CD14-positive monocyte (primary cell): ENCODE results near the gene VSIR. TPM values are rescaled to one million over a fixed set of nuclear protein-coding genes. Genes with fewer than 3 reads are reported as not detected.

ENCODE experiments used
- DNase-seq, 3 donors: peaks; one replicate each; pipeline ENCODE4 v3.0.0-alpha.2; 2011 to 2022
- H2AFZ ChIP-seq: 2 replicates; pipeline ENCODE4 v1.6.0; 2012; ENCODE audit warnings: mild to moderate bottlenecking, low read depth, low read length, inconsistent platforms; ENCODE audit not compliant: insufficient read depth, poor library complexity, severe bottlenecking
- H3K27ac ChIP-seq, 2 donors: 1 replicate in 1 of 2; 2 replicates in 1 of 2; pipeline ENCODE4 v1.5.1; 2012 to 2013; ENCODE audit warnings: low read length in 2 of 2, control low read depth in 1 of 2, inconsistent platforms in 1 of 2, low read depth in 1 of 2, mild to moderate bottlenecking in 1 of 2
- H3K27me3 ChIP-seq, 2 donors: one replicate each; pipeline versions ENCODE4 v1.6.0 to v1.6.1; 2011 to 2013; ENCODE audit warnings: low read length in 2 of 2; ENCODE audit not compliant: control insufficient read depth in 2 of 2, insufficient read depth in 2 of 2
- H3K36me3 ChIP-seq, 2 donors: replicated peaks in 1 of 2; 1 replicate in 1 of 2; 2 replicates in 1 of 2; pipeline versions ENCODE4 v1.5.1 to v1.6.1; 2012 to 2013; ENCODE audit warnings: low read length in 2 of 2, control low read depth in 1 of 2, inconsistent platforms in 1 of 2, mild to moderate bottlenecking in 1 of 2; ENCODE audit not compliant: insufficient read depth in 2 of 2, control insufficient read depth in 1 of 2
- H3K4me1 ChIP-seq, 2 donors: 1 replicate in 1 of 2; 2 replicates in 1 of 2; pipeline versions ENCODE4 v1.5.1 to v1.6.1; 2012 to 2013; ENCODE audit warnings: low read length in 2 of 2, control low read depth in 1 of 2, inconsistent platforms in 1 of 2, mild to moderate bottlenecking in 1 of 2, moderate library complexity in 1 of 2; ENCODE audit not compliant: insufficient read depth in 2 of 2, control insufficient read depth in 1 of 2
- H3K4me2 ChIP-seq: replicated peaks from 2 replicates; pipeline ENCODE3; 2012; ENCODE audit warnings: low read length, moderate library complexity, mild to moderate bottlenecking; ENCODE audit not compliant: poor library complexity, severe bottlenecking; ENCODE audit errors: extremely low read depth
- H3K4me3 ChIP-seq, 3 experiments: fragments of 200-600 bp in 1 of 3; sonication (generic) in 1 of 3; replicated peaks in 1 of 3; 1 replicate in 2 of 3; 2 replicates in 1 of 3; pipeline ENCODE4 v1.5.1; 2011 to 2013; ENCODE audit warnings: low read length in 3 of 3, mild to moderate bottlenecking in 3 of 3, control low read depth in 2 of 3, low read depth in 2 of 3, inconsistent platforms in 1 of 3, moderate library complexity in 1 of 3
- H3K79me2 ChIP-seq: 2 replicates; pipeline ENCODE4 v1.6.0; 2012; ENCODE audit warnings: mild to moderate bottlenecking, control low read depth, inconsistent platforms, low read length, moderate library complexity; ENCODE audit not compliant: insufficient read depth
- H3K9ac ChIP-seq: 2 replicates; pipeline ENCODE4 v1.6.0; 2017; ENCODE audit warnings: low read length, mild to moderate bottlenecking; ENCODE audit not compliant: insufficient read depth, poor library complexity, severe bottlenecking
- H3K9me3 ChIP-seq, 2 donors: replicated peaks in 1 of 2; 1 replicate in 1 of 2; 2 replicates in 1 of 2; pipeline versions ENCODE4 v1.5.1 to v1.6.1; 2012 to 2013; ENCODE audit warnings: low read length in 2 of 2, control low read depth in 1 of 2; ENCODE audit not compliant: control insufficient read depth in 1 of 2, insufficient read depth in 1 of 2
- H4K20me1 ChIP-seq: 2 replicates; pipeline ENCODE4 v1.6.0; 2012; ENCODE audit warnings: mild to moderate bottlenecking, low read length, control low read depth, moderate library complexity; ENCODE audit not compliant: insufficient read depth
- H3K27ac Mint-ChIP-seq, 7 donors: one replicate each; pipeline ENCODE4 v1.8.0; 2020; ENCODE audit warnings: mild to moderate bottlenecking in 7 of 7, mixed read lengths in 7 of 7, moderate library complexity in 6 of 7, inconsistent platforms in 2 of 7
- H3K27me3 Mint-ChIP-seq, 3 donors: one replicate each; pipeline ENCODE4 v1.8.0; 2021 to 2022; ENCODE audit warnings: low read depth in 3 of 3, mild to moderate bottlenecking in 3 of 3, mixed read lengths in 3 of 3, moderate library complexity in 3 of 3, inconsistent platforms in 1 of 3
- H3K36me3 Mint-ChIP-seq, 2 donors: one replicate each; pipeline ENCODE4 v1.8.0; 2020; ENCODE audit warnings: mixed read lengths in 2 of 2, inconsistent platforms in 1 of 2, mild to moderate bottlenecking in 1 of 2
- H3K4me1 Mint-ChIP-seq: one replicate; pipeline ENCODE4 v1.8.0; 2020; ENCODE audit warnings: mild to moderate bottlenecking, mixed read lengths
- H3K4me3 Mint-ChIP-seq, 2 donors: one replicate each; pipeline ENCODE4 v1.8.0; 2020; ENCODE audit warnings: mild to moderate bottlenecking in 2 of 2, mixed read lengths in 2 of 2, moderate library complexity in 1 of 2
- H3K9me3 Mint-ChIP-seq, 7 donors: one replicate each; pipeline ENCODE4 v1.8.0; 2020 to 2022; ENCODE audit warnings: mixed read lengths in 7 of 7, mild to moderate bottlenecking in 6 of 7, moderate library complexity in 6 of 7, inconsistent platforms in 2 of 7
- WGBS: methylation state at CpG from one replicate; pipeline ENCODE4 v1.1.5; 2013; ENCODE audit warnings: missing lambda C conversion rate; ENCODE audit not compliant: insufficient coverage; 5-methylcytosine and 5-hydroxymethylcytosine counted together
- intact Hi-C, 2 donors: fragments of 100-400 bp; cut with micrococcal nuclease; formaldehyde crosslinking; loops; one replicate each; pipeline versions ENCODE4 v1.15.0 to v1.15.1; 2023
- polyA plus RNA-seq, 3 donors: library from polyadenylated mRNA; depleted of rRNA in 1 of 3; unstranded in 2 of 3; stranded (reverse) in 1 of 3; fragments of 300-500 nt in 2 of 3; fragments of >200 nt in 1 of 3; fragmentation: Illumina TruSeq in 2 of 3; gene quantifications; 1 replicate in 2 of 3; 2 replicates in 1 of 3; pipeline ENCODE4 v1.2.3, GENCODE V29; 2012 to 2021
- TF ChIP-seq, protein P1 (sequence below): fragments of 200-600 bp; IDR thresholded peaks from one replicate; pipeline ENCODE4 v1.8.0; 2022; ENCODE audit warnings: antibody characterized with exemption, mild to moderate bottlenecking

Gene VSIR
- polyA plus RNA-seq, 3 donors: 635 to 1,133 (median 801) TPM

DNA sequence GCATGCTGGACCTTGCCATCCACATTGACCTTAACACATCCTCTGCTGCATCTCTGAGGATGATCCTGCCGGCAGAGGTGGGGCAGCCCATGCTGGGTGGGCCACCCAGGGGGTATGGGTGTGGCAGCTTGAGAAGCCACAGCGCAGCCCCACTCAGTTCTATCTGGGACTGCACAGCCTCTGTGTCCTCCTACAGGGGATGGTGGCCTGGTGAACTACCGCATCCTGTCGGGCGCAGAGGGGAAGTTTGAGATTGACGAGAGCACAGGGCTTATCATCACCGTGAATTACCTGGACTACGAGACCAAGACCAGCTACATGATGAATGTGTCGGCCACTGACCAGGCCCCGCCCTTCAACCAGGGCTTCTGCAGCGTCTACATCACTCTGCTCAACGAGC lies 41.5 kb downstream of the VSIR start:
- TF ChIP-seq, protein P1, sequence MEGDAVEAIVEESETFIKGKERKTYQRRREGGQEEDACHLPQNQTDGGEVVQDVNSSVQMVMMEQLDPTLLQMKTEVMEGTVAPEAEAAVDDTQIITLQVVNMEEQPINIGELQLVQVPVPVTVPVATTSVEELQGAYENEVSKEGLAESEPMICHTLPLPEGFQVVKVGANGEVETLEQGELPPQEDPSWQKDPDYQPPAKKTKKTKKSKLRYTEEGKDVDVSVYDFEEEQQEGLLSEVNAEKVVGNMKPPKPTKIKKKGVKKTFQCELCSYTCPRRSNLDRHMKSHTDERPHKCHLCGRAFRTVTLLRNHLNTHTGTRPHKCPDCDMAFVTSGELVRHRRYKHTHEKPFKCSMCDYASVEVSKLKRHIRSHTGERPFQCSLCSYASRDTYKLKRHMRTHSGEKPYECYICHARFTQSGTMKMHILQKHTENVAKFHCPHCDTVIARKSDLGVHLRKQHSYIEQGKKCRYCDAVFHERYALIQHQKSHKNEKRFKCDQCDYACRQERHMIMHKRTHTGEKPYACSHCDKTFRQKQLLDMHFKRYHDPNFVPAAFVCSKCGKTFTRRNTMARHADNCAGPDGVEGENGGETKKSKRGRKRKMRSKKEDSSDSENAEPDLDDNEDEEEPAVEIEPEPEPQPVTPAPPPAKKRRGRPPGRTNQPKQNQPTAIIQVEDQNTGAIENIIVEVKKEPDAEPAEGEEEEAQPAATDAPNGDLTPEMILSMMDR: no peak
- peaks cover 92% of the 10 kb centered on the region for H3K4me1 Mint-ChIP-seq
- Histone ChIP-seq H4K20me1 (no peaks in the 10 kb centered on the region), H3K36me3 (peaks cover 11 to 37% of the 10 kb centered on the region in 2 donors), H3K27me3 (no peaks in the 10 kb centered on the region), H3K4me2 (no peak overlapping the region), H3K4me3 (no peak overlapping the region), H3K4me1 (peaks cover 78 to 88% of the 10 kb centered on the region in 2 donors), H3K79me2 (peaks cover 5% of the 10 kb centered on the region), H3K9ac (no peak overlapping the region), H3K27ac (no peak overlapping the region), H2AFZ (no peak overlapping the region), H3K9me3 (no peaks in the 10 kb centered on the region)
- peaks cover 27 to 47% of the 10 kb centered on the region in 2 donors for H3K36me3 Mint-ChIP-seq
- H3K27me3 Mint-ChIP-seq: peaks cover 0 to 2% (median 0%) of the 10 kb centered on the region in 3 donors
- H3K9me3 Mint-ChIP-seq: peaks cover 0 to 4% (median 0%) of the 10 kb centered on the region in 7 donors
- intact Hi-C loops: no loop called here
- no peak overlapping the region for H3K4me3 Mint-ChIP-seq
- no peak for DNase-seq
- 85% methylated on average over 11 of the region's 12 CpGs for WGBS
- no peak overlapping the region for H3K27ac Mint-ChIP-seq

DNA sequence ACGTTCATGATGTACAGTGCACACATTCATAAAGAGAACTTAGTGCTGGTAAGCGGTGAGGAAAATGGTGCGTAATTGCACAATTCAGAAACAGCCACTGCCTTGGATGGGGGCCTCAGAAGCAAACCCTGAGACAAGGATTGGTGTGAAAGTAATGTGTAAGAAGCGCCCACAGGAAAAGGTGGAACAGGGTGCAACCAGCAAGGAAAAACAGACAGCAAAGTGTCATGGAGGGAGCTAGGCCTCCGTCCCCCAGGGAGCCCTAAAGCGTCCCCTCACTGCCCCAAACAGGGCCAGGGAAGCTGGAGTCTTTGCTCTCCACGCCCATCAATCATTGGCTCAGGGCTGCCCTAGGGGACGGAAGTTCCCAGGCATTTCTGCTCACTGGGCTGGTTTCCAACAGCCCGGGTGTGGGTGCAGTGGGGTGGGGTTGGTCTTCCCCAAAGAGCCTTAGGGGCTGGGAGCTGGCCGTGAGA lies 44.1 kb downstream of the VSIR start:
- H3K4me3 ChIP-seq: peak overlapping the region in 1 of 3 experiments; percentile 39
- intact Hi-C loops: loop anchor here (2.0 to 5.0 kb wide), 3 partner anchors 38 to 83 kb away; no protein-coding TSS in a partner anchor
- peak overlapping the region; percentile 92 to 99 (median 97) for H3K27ac Mint-ChIP-seq

More for the DNA sequence above, 44.1 kb downstream of the VSIR start:
- peak overlapping the region; percentile 90 to 94 for H3K27ac ChIP-seq
- peak in 2 of 3 donors; percentile 65 to 74 for DNase-seq
- peaks cover 0 to 4% (median 0%) of the 10 kb centered on the region in 7 donors for H3K9me3 Mint-ChIP-seq
- H3K36me3 Mint-ChIP-seq: peaks cover 36 to 49% of the 10 kb centered on the region in 2 donors
- 0% methylated on average over 4 of the region's 10 CpGs for WGBS
- H3K9me3 ChIP-seq: no peaks in the 10 kb centered on the region
- TF ChIP-seq, protein P1: no peak
- no peaks in the 10 kb centered on the region for H3K27me3 ChIP-seq
- peaks cover 91% of the 10 kb centered on the region for H3K4me1 Mint-ChIP-seq
- peaks cover 77 to 88% of the 10 kb centered on the region in 2 donors for H3K4me1 ChIP-seq
- peak overlapping the region; percentile 62 for H3K9ac ChIP-seq
- no peaks in the 10 kb centered on the region for H4K20me1 ChIP-seq
- peak overlapping the region; percentile 51 for H3K4me2 ChIP-seq
- peaks cover 22% of the 10 kb centered on the region for H3K79me2 ChIP-seq
- peaks cover 0 to 2% (median 0%) of the 10 kb centered on the region in 3 donors for H3K27me3 Mint-ChIP-seq
- peaks cover 11 to 28% of the 10 kb centered on the region in 2 donors for H3K36me3 ChIP-seq
- H3K4me3 Mint-ChIP-seq: peak overlapping the region in 1 of 2 donors; percentile 81
- H2AFZ ChIP-seq: peak overlapping the region; percentile 38
